Neutrophil (primary cell): ENCODE measurements around the gene MYO1C.
A peak's percentile ranks its signal among the peaks of the same experiment; 100 is the strongest.

Experiments
- H3K27ac ChIP-seq: fragments of 200-600 bp; sonication (generic); 2 replicates; pipeline ENCODE4 v1.5.1; 2016; ENCODE audit warnings: mild to moderate bottlenecking, moderate library complexity
- H3K27me3 ChIP-seq: fragments of 200-600 bp; sonication (generic); 2 replicates; pipeline ENCODE4 v1.6.0; 2016; ENCODE audit warnings: mild to moderate bottlenecking
- H3K36me3 ChIP-seq: fragments of 200-600 bp; sonication (generic); 2 replicates; pipeline ENCODE4 v1.5.1; 2017
- H3K4me1 ChIP-seq, 2 experiments: fragments of 200-600 bp in 1 of 2; sonication (generic) in 1 of 2; 1 replicate in 1 of 2; 2 replicates in 1 of 2; pipeline versions ENCODE4 v1.5.1 to v1.6.1; 2013 to 2016; ENCODE audit warnings: low read depth in 1 of 2, low read length in 1 of 2, mild to moderate bottlenecking in 1 of 2, moderate library complexity in 1 of 2; ENCODE audit not compliant: control insufficient read depth in 1 of 2, insufficient read depth in 1 of 2
- H3K4me3 ChIP-seq, 2 experiments: fragments of 200-600 bp in 1 of 2; sonication (generic) in 1 of 2; 1 replicate in 1 of 2; 2 replicates in 1 of 2; pipeline ENCODE4 v1.5.1; 2013 to 2016; ENCODE audit warnings: low read depth in 1 of 2, low read length in 1 of 2, mild to moderate bottlenecking in 1 of 2, moderate library complexity in 1 of 2
- H3K9me3 ChIP-seq: fragments of 200-600 bp; sonication (generic); 2 replicates; pipeline ENCODE4 v1.5.1; 2016
- TF ChIP-seq, protein P1 (sequence below): fragments of 200-600 bp; sonication (generic); IDR thresholded peaks from 2 replicates; pipeline ENCODE4 v1.5.1; 2016; ENCODE audit warnings: antibody characterized with exemption

The MYO1C gene

DNA sequence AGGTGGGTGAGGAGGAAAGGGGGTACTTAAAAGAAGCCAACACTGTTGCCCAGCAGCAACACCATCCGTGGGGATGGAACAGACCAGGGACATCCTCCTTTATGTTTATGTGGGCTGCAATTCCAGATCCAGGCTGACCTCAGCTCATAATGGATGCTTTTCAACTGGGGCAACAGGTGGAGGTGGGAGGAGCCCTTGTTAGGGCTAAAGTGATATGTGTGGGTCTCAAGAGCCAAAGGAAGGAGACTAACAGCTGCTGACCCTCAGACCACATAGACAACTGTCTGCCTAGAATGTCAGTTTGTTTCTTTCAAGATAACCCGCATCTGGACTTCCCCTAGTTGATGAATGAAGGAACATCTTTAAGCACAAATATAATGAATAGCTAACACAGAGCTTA is 25.9 kb upstream of the MYO1C start:
- Histone ChIP-seq H3K4me3 (no peak overlapping the region), H3K27me3 (no peaks in the 10 kb centered on the region), H3K36me3 (peaks cover 53% of the 10 kb centered on the region), H3K27ac (no peak overlapping the region), H3K4me1 (peaks cover 22 to 26% of the 10 kb centered on the region in 2 experiments), H3K9me3 (no peaks in the 10 kb centered on the region)
- TF ChIP-seq, protein P1, sequence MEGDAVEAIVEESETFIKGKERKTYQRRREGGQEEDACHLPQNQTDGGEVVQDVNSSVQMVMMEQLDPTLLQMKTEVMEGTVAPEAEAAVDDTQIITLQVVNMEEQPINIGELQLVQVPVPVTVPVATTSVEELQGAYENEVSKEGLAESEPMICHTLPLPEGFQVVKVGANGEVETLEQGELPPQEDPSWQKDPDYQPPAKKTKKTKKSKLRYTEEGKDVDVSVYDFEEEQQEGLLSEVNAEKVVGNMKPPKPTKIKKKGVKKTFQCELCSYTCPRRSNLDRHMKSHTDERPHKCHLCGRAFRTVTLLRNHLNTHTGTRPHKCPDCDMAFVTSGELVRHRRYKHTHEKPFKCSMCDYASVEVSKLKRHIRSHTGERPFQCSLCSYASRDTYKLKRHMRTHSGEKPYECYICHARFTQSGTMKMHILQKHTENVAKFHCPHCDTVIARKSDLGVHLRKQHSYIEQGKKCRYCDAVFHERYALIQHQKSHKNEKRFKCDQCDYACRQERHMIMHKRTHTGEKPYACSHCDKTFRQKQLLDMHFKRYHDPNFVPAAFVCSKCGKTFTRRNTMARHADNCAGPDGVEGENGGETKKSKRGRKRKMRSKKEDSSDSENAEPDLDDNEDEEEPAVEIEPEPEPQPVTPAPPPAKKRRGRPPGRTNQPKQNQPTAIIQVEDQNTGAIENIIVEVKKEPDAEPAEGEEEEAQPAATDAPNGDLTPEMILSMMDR = no peak

- Histone ChIP-seq H3K4me1 (peaks cover 22 to 26% of the 10 kb centered on the region in 2 experiments), H3K9me3 (no peaks in the 10 kb centered on the region), H3K27me3 (no peaks in the 10 kb centered on the region), H3K36me3 (peaks cover 58% of the 10 kb centered on the region), H3K27ac (peak within 1 kb of the TSS; percentile 98), H3K4me3 (peak within 1 kb of the TSS; percentile 89 to 99)
- TF ChIP-seq, protein P1 = peak; percentile 53
Observed at GRCh38 chr17:1516388-1517161, 24.1 kb upstream of the MYO1C start, which contains the start of gene INPP5K. Gene INPP5K (minus strand): TSS chr17:1516612. CDS start chr17:1516499, 113 bp downstream.

GRCh38 chr17:1515640-1516387 is 23.3 kb upstream of the MYO1C start:
- peak overlapping the region; percentile 89 to 99 for H3K4me3 ChIP-seq
- peak overlapping the region; percentile 98 for H3K27ac ChIP-seq
- peaks cover 22 to 26% of the 10 kb centered on the region in 2 experiments for H3K4me1 ChIP-seq
- TF ChIP-seq, protein P1 = no peak
- peaks cover 58% of the 10 kb centered on the region for H3K36me3 ChIP-seq
- no peaks in the 10 kb centered on the region for H3K27me3 ChIP-seq
- H3K9me3 ChIP-seq = no peaks in the 10 kb centered on the region

- Histone ChIP-seq H3K27ac (no peak overlapping the region), H3K27me3 (no peaks in the 10 kb centered on the region), H3K4me1 (peaks cover 18 to 21% of the 10 kb centered on the region in 2 experiments), H3K9me3 (no peaks in the 10 kb centered on the region), H3K36me3 (peaks cover 66% of the 10 kb centered on the region), H3K4me3 (no peak overlapping the region)
- TF ChIP-seq, protein P1 = no peak
Observed at GRCh38 chr17:1512351-1512750, 19.9 kb upstream of the MYO1C start.

DNA sequence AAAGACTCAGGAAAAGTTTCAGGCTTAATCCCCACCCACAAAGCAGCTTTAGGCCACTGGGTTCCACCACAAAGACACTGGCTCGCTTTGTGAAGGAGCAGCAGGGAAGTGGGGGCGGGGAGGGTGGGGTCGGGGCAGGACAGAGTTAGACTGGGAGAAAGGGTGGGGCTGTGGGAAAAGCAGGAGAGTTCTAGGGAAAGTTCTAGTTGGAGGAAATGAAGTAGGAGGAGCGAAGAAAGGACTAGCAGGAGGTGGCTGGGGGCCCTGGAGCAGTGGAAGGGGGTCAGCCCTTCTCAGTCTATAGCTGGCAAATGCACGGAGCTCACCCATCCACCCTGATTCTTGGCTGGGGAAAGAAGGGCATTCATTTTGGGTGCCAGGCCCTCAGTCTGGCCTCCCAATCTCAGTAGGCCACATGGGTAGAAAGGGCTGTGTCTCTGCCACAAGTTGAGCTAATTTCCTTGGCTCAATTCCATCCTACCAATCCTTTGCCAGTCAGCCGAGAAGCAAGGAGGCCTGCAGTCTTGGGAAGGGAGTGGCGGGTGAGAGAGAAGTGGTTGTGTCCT is 19.4 kb upstream of the MYO1C start:
- Histone ChIP-seq H3K36me3 (peaks cover 71% of the 10 kb centered on the region), H3K9me3 (no peaks in the 10 kb centered on the region), H3K4me1 (peaks cover 13 to 16% of the 10 kb centered on the region in 2 experiments), H3K27me3 (no peaks in the 10 kb centered on the region), H3K27ac (no peak overlapping the region), H3K4me3 (no peak overlapping the region)
- TF ChIP-seq, protein P1 = no peak
